ENCODE data around the gene CRIP1.

- TF ChIP-seq, protein P1, sequence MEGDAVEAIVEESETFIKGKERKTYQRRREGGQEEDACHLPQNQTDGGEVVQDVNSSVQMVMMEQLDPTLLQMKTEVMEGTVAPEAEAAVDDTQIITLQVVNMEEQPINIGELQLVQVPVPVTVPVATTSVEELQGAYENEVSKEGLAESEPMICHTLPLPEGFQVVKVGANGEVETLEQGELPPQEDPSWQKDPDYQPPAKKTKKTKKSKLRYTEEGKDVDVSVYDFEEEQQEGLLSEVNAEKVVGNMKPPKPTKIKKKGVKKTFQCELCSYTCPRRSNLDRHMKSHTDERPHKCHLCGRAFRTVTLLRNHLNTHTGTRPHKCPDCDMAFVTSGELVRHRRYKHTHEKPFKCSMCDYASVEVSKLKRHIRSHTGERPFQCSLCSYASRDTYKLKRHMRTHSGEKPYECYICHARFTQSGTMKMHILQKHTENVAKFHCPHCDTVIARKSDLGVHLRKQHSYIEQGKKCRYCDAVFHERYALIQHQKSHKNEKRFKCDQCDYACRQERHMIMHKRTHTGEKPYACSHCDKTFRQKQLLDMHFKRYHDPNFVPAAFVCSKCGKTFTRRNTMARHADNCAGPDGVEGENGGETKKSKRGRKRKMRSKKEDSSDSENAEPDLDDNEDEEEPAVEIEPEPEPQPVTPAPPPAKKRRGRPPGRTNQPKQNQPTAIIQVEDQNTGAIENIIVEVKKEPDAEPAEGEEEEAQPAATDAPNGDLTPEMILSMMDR (conservative IDR thresholded peaks at IDR 0.05; ENCODE audit: low read length): peak; percentile 65
- TF ChIP-seq EZH2phosphoT487 (IDR thresholded peaks at IDR 0.05; ENCODE audit: borderline replicate concordance): no peak
These were observed 935 bp upstream of the CRIP1 start for GRCh38 chr14:105485739-105486162.
